GM15510 (cell line): ENCODE measurements around the gene APOL2.

Experiments used
- POLR2A ChIP-seq: IDR thresholded peaks from 3 replicates; pipeline ENCODE4 v1.6.1; 2011; ENCODE audit warnings: borderline replicate concordance; ENCODE audit not compliant: insufficient read length; ENCODE audit errors: extremely low read depth

APOL2 gene

DNA sequence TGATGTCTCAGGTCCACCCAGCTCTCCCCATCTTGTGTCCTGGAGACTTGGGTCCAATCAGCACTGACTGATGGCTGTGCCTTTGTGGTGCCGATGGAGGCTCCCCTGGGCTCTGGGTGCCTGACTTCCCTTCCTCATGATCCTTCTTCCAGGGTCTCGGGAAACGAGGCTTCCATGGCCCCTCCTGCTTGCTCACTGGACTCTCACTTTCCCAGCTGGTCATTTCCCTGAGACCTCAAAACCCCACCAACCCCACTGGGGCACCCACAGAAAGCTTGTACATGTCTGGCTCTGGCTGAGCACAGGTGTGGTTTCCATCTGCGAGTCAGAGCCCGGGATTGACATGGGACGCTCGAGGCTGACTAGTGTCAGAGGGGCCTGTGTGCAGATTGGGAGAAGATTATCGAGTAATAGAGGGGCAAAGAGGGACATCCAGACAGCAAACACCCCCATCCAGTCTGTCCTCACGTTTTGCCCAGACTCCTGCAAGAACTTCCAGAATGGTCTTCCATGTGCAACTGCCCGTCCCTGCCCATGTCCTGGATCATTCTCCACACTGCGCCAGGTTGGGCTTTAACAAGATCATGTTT, 28.7 kb upstream of the APOL2 start:
- no peak for TF ChIP-seq POLR2A

DNA sequence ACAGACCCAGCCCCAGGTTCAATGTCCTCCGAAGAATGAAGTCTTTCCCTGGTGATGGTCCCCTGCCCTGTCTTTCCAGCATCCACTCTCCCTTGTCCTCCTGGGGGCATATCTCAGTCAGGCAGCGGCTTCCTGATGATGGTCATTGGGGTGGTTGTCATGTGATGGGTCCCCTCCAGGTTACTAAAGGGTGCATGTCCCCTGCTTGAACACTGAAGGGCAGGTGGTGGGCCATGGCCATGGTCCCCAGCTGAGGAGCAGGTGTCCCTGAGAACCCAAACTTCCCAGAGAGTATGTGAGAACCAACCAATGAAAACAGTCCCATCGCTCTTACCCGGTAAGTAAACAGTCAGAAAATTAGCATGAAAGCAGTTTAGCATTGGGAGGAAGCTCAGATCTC, 27.7 kb upstream of the APOL2 start:
- TF ChIP-seq POLR2A, result no peak

DNA sequence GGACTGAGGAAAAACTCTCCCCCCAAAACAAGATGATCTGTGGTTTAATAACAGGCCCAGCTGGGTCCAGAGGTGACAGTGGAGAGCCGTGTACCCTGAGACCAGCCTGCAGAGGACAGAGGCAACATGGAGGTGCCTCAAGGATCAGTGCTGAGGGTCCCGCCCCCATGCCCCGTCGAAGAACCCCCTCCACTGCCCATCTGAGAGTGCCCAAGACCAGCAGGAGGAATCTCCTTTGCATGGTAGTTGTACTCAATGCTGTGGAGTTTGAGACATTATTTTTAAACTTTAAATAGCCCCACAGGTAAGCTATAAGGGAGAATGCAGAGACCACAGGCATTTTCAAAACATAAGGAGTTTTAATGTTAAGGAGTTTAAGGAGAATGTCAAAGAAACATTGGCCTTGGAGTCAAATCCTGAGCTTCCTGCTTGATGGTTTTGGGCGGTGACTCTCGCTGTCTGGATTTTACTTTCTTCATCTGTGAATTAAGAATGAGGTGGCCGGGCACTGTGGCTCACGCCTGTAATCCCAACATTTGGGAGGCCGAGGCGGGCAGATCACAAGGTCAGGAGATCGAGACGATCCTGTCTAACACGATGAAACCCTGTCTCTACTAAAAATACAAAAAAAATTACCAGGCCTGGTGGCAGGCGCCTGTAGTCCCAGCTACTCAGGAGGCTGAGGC, 20.4 kb upstream of the APOL2 start:
- no peak for TF ChIP-seq POLR2A

DNA sequence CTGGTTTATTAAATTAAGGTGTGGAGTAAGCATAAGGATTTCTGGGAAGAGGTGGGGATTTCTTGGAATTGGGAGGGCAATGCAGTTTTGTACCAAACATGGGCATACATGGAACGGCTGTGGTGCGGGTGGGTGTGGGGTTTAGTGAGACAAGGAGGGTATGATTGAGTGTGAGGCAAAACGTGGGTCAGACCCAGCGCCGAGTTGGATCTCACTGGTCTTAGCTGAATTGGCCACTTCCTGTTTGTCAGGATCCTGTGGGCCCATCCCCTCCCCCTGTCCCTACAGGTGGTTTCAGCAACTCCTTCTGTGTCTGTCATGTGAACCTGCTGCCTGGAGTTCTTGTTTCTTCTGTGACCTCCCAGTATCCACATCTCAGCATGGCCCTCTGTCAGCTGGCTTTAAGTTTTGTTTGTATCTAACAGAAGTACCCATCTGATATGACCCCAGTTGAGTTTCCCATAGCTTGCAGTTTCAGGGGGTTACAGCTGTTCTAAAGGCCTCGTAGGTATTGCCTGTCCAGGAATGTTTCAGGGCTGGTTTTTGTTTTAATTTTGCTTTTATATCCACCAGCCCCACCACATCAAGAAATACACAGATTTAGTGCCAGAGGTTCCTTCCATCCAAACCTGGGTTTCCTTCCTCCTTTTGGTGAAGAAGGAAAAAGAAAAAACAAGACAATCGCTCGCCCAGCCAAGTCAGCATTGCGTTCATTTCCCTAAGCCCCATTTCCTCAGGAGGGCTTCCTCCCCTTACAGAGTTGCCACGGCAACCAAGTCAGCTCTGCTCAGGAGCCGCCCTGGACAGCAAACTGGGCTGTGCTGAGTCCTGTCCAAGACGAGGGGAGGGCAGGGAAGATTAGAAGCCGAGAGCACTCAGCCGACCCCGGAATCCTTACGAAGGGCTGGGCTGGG, 19.6 kb upstream of the APOL2 start:
- TF ChIP-seq POLR2A, result no peak

DNA sequence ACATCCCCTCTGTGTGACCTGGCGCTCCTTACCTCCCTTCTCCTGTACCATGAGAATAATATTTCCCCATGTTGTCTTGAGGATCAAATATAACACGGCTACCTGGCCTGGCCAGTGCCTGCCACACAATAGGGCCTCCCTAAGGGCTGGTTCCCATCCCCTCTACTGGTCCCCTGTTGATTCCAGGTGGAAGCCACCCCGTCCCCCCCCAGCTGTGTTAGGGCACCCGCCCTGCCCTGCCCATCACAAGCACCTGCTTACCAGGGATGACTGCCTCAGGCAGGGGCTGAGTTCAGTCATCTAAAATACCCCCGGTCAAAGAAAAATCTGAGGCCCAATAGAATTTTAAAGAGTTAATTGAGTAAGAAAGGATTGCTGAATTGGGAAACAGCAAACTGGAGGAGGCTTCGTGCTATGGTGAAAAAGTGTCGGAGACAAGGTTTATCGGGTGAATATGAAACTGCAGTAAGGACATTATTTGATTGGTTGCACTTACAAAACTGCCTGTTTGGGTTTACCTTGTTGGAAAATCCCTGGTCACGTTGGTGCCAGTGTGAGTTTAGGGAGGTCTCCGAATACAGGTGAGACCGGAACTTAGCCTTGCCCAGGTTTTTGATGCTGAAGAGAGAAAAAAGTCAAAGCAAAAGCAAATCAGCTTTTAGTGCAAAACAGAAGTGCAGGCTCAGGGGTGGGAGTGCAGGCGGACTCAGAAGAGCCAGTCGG, 18.8 kb upstream of the APOL2 start:
- TF ChIP-seq POLR2A, result no peak

DNA sequence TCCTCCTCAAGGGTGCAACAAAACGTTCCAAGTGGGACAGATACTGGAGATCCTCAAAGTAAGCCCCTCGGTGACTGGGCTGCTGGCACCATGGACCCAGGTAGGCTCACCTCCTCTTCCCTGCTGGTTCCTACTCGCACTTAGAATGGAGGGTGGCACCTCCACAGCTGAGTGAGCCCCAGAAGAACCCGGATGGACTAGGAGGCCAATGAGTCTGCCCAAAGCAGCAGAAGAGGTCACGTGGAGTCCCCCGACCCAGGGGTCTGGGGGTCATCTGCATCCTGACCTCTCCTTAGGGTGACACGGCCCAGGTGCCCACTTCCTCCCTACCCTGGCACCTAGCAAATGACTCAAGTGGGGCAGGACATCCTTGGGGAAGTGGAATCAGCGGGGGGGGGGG, 18.0 kb upstream of the APOL2 start:
- no peak for TF ChIP-seq POLR2A

DNA sequence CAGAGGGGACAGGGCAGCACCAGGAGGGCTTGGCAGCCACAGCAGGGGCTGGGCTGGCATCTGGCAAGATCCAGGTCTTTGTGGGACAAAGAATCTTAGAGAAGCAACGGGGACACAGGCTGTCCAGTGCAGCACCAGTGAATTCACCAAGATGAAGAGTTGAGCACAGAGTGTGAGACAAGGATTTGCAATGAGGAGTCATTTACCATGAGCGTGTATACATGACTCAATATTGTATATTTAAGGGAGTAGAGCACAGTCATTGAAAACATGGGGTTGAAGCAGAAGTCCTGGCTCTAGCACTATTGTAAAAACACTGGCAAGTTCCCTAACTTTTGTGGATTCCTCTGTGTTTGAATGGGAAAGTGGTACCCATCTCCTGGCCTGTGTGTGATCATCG, 17.2 kb upstream of the APOL2 start:
- TF ChIP-seq POLR2A, result no peak

DNA sequence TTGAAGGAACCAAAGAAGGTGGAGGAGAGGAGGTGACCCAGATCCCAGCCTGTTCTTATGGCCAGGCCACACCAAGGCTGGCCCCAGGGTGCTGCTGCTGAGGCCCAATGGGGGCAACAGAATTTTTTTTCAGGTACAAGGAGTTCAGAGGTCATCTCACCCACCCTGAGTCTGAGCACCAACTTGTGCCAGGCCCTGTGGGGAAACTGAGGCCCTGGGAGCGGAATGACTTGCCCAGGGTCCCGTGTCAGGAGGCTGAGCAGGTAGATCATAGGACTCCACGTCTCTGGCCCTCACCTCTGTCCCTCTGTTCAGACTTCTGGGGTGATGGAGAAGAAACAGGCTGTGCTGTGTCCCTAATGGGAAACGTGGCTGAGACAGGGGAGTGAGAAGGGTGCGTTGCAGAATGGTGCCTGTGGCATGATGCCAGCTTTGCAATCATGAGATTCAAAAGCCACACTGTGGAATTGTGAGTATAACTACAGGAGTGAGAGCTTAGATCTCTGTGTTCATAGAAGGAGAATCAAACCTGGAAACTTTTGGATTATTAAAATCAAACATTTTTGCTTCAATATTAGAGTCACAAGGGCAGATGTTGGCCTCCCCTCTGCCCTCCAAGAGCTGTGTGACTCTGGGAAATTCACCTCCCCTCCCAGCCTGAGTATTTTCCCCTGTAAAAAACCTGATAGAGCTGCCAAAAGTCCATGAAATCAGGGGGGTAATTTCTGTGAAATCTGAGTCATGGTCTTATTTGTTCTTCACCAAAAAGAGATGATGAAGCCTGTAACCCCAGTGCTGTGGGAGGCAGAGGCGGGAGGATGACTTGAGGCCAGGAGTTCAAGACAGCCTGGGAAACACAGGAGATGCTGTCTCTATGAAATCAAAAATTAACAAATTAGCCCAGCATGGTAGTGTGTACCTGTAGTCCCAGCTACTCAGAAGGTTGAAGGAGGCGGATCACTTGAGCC, 14.5 kb upstream of the APOL2 start:
- no peak for TF ChIP-seq POLR2A

DNA sequence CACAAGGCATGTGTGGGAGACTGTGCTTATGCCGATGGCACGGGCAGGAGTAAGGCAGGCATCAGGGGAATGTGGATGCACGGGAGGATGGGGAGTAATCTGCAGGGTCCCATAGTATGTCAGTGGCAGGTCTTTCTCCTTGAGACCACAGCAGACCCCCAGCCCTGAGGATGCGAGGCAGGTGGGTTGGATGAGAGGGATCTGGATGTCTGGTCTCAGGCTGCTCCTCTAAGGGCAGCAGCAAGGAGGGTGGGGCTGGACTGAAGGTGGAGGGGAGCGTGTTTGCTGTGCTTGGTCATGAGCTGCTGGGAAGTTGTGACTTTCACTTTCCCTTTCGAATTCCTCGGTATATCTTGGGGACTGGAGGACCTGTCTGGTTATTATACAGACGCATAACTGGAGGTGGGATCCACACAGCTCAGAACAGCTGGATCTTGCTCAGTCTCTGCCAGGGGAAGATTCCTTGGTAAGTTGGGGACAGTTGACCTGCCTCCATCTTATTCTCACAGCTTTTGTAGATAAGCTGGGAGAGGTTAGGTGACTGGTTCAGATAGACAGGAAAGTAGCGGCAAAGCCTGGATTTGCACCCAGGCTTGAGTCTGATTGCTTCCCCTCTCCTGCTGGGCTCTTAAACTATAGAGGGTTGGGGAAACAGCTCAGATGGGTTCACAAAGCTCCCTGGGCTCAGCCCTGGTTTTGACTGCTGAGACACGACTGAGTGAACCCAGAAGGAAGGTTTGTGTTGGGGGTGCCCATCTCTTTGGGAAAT, 13.6 kb upstream of the APOL2 start, which contains the start of gene APOL1:
APOL1 (plus strand) TSS at position 380 of the 769 bp plus-strand sequence. CDS start 1,823 bp downstream, outside the sequence.
- TF ChIP-seq POLR2A, result peak; percentile 54

DNA sequence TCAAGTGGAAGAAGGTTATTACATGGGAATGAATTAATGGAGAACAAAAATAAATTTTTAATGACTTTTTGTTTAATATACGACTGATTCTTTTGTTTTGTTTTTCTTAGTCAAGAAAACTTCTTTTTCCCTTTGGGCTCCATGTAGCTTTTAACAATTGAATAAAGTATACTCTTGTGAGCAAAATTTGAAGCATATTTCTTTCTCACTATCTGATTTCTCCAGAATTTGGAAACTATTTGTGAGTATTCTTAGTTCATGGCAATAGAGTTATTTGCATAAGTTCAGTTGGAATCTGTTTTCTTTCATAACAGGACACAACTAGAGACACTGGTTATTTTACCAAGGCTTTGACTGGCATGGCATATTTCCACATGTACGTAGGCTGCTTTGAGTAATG, 9.8 kb upstream of the APOL2 start:
- no peak for TF ChIP-seq POLR2A

DNA sequence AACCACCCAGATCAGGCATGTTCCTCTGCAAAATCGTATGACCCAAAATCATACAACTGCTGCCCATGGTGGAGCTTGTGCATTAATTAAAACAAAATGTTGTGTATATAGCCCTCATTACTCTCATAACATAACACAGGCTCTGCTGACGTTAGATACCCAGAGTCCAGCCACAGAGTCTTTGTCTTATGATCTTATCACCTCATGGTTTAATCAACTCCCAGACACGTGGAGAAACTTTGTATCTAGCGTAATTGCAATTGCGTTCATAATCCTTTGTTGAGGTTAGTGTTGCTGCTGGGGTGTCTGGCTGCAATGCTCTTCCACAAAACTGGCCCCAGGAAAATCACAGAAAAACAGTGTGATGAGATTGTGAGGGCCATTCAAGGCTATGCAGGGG, 8.6 kb upstream of the APOL2 start:
- TF ChIP-seq POLR2A, result no peak

DNA sequence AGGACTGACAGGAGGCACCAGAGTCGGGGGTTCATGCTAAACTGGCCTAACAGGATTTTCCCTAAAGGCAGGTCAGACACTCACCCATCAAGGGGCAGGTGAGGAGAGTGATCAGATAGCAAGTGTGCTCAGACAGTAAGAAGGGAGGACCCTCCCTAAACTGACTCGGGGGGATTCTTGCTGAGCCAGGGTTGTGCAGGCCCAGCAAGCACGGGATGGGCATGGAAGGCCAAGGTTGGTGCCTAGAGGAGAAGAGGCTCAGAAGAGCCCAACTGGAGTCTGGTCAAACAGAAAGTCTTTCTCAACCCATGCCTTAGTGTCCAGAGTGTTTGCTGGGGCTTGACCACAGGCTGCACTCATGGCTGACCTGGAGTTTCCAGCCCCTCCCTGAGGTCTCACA, 7.4 kb upstream of the APOL2 start:
- TF ChIP-seq POLR2A, result no peak

DNA sequence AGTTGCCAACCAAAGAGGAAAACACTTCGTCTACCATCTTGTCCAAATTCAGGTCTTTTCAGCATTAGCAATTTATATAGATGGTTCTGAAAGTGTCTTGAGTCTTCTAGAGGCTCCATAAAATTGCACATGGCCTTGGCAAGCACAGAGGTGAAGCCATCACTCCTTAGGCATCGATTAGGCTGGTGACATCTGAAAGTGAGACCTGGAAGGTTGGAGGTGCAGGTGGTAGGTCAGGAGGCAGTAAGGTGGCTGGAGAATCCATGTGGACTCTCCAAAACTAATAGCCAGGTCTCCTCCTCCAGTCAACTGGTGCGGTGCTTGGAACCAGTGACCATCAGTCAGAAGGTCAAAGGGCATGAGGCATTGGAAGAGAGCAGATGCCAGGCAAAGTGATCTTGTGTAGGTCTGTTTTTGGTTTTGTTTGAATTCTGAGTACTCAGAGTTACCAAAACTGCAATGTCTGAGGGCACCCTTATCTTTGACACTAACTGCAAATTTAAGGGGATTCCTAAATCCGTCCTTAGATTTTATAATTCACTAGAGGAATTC, 6.6 kb upstream of the APOL2 start:
- no peak for TF ChIP-seq POLR2A
